Panc1 (cell line): Measurements from ENCODE around the gene PAH. TPM values are rescaled to one million over a fixed set of nuclear protein-coding genes. Genes with fewer than 3 reads are reported as not detected.

Source experiments
- ATAC-seq: fragments of 200-7000 bp; cut with Tn5 transposase; 2 replicates; pipeline ENCODE4 v1.9.1; 2020; ENCODE audit warnings: mild to moderate bottlenecking, moderate library complexity
- BruUV-seq: library from RNA; stranded (reverse); fragments of 400-500 nt; replicated peaks from 2 replicates; lab custom pipeline; 2021; lab: Mats Ljungman, UMichigan
- CTCF ChIA-PET: fragments of 300-600 bp; sonication (Branson Sonifier 250); formaldehyde crosslinking; loops from one replicate; lab custom pipeline; 2022; ENCODE audit warnings: antibody characterized with exemption; lab: Charles Lee
- POLR2A ChIA-PET: fragments of 300-600 bp; sonication (Branson Sonifier 250); formaldehyde crosslinking; loops from one replicate; lab custom pipeline; 2022; ENCODE audit warnings: antibody characterized with exemption; lab: Charles Lee
- DNase-seq: peaks from one replicate; pipeline ENCODE4 v3.0.0-alpha.2; 2010; ENCODE audit warnings: low read depth, low spot score
- H3K27ac ChIP-seq: 2 replicates; pipeline ENCODE4 v1.5.1; 2011; ENCODE audit warnings: mild to moderate bottlenecking, low read length, inconsistent platforms
- H3K27me3 ChIP-seq: fragments of 200-500 bp; sonication (Bioruptor generic); 2 replicates; pipeline ENCODE4 v1.6.0; 2014; ENCODE audit warnings: low read length, inconsistent platforms; ENCODE audit not compliant: control insufficient read depth, insufficient read depth
- H3K36me3 ChIP-seq: fragments of 200-500 bp; sonication (Bioruptor generic); 2 replicates; pipeline ENCODE4 v1.5.1; 2014; ENCODE audit warnings: inconsistent platforms, mild to moderate bottlenecking, low read length, moderate library complexity; ENCODE audit not compliant: control insufficient read depth, insufficient read depth
- H3K4me1 ChIP-seq: 2 replicates; pipeline ENCODE4 v1.5.1; 2011; ENCODE audit warnings: inconsistent platforms, mild to moderate bottlenecking, low read length, moderate library complexity; ENCODE audit not compliant: control insufficient read depth, insufficient read depth
- H3K4me3 ChIP-seq, 2 experiments: 2 replicates each; pipeline ENCODE4 v1.5.1; 2011 to 2012; ENCODE audit warnings: low read depth in 2 of 2, low read length in 2 of 2, mild to moderate bottlenecking in 2 of 2, inconsistent platforms in 1 of 2, moderate library complexity in 1 of 2
- H3K9me3 ChIP-seq: fragments of 200-500 bp; sonication (Bioruptor generic); 2 replicates; pipeline ENCODE4 v1.5.1; 2014; ENCODE audit warnings: low read depth, mild to moderate bottlenecking, inconsistent platforms, low read length, moderate library complexity; ENCODE audit not compliant: control insufficient read depth, insufficient read depth
- CTCF ChIP-seq: fragments of 450-650 bp; IDR thresholded peaks from 2 replicates; pipeline ENCODE4 v1.5.1; 2017; ENCODE audit warnings: mild to moderate bottlenecking
- POLR2AphosphoS5 ChIP-seq: IDR thresholded peaks from 2 replicates; pipeline ENCODE4 v1.6.1; 2012; ENCODE audit warnings: mild to moderate bottlenecking, low read depth, low read length, moderate library complexity
- REST ChIP-seq, 2 experiments: IDR thresholded peaks; 2 replicates each; pipeline ENCODE4 v1.6.1; 2011 to 2012; ENCODE audit warnings: low read depth in 2 of 2, control low read depth in 1 of 2, low read length in 1 of 2, mild to moderate bottlenecking in 1 of 2, moderate library complexity in 1 of 2; ENCODE audit not compliant: insufficient read depth in 1 of 2
- SIN3A ChIP-seq: IDR thresholded peaks from 2 replicates; pipeline ENCODE4 v1.6.1; 2012; ENCODE audit warnings: low read depth, mild to moderate bottlenecking, low read length, moderate library complexity, borderline replicate concordance; ENCODE audit not compliant: insufficient read depth
- TCF7L2 ChIP-seq: IDR thresholded peaks from 2 replicates; pipeline ENCODE4 v1.6.1; 2011; ENCODE audit warnings: mild to moderate bottlenecking, low read depth, low read length, inconsistent platforms
- in situ Hi-C: cut with HindIII; loops from 2 replicates; pipeline ENCODE4 v1.10.0; 2016; ENCODE audit warnings: low sequenced_read_pairs, low pct_unique_long_range_greater_than_20kb
- intact Hi-C: fragments of 100-400 bp; cut with micrococcal nuclease; formaldehyde crosslinking; loops from one replicate; pipeline ENCODE4 v1.10.0; 2022; ENCODE audit not compliant: unreplicated experiment
- total RNA-seq: library from RNA; stranded (reverse); gene quantifications from one replicate; pipeline ENCODE4 v1.2.1, GENCODE V29; 2021; ENCODE audit not compliant: unreplicated experiment

Gene PAH
- total RNA-seq, 1 experiment from 2014 or later, result 0.51 TPM

DNA sequence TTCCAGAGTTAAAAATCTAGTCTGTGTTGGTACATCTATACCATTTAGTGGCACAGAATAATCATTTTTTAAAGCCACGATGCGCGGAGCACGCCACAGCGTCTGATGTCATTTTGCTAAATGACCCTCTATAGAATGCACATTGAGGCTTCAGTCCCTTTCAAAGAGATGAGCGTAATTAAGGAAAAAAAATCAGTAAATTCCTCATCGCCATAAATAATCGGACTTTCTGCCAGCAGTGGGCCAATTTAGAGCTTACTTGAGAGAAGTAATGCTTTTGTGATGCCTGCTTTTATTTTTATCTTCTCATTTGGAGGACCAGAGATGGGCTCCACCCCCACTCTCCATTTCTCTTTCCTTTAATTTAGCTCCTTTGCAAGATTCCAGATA, 44.4 kb upstream of the PAH start:
- H3K4me3 ChIP-seq, result no peak overlapping the region
- TF ChIP-seq CTCF (no peak), REST (IDR thresholded peaks at IDR 0.05; ENCODE audit: insufficient read depth in 1 of 2, low read depth in 2 of 2, low read length in 1 of 2) (no peak), POLR2AphosphoS5 (no peak), SIN3A (no peak)
- H3K27ac ChIP-seq, result no peak overlapping the region
- in situ Hi-C loops, result no loop called here
- CTCF ChIA-PET, result no interaction called here
- H3K36me3 ChIP-seq, result no peaks in the 10 kb centered on the region
- H3K9me3 ChIP-seq, result no peaks in the 10 kb centered on the region
- intact Hi-C loops, result no loop called here
- DNase-seq (no peak), ATAC-seq (no peak)
- no TSS peak for BruUV-seq
- H3K27me3 ChIP-seq, result peaks cover 24% of the 10 kb centered on the region
- POLR2A ChIA-PET, result no interaction called here
- H3K4me1 ChIP-seq, result no peaks in the 10 kb centered on the region

- no peak for TF ChIP-seq CTCF
- TF ChIP-seq TCF7L2, result no peak
- no peak for TF ChIP-seq POLR2AphosphoS5
- TF ChIP-seq SIN3A, result no peak
- H3K27ac ChIP-seq, result no peak overlapping the region
- H3K4me1 ChIP-seq, result no peaks in the 10 kb centered on the region
- BruUV-seq, result no TSS peak
- peaks cover 23% of the 10 kb centered on the region for H3K27me3 ChIP-seq
- ATAC-seq, result no peak
- H3K36me3 ChIP-seq, result no peaks in the 10 kb centered on the region
- no peaks in the 10 kb centered on the region for H3K9me3 ChIP-seq
- CTCF ChIA-PET, result no interaction called here
- intact Hi-C loops (no loop called here), in situ Hi-C loops (no loop called here)
- H3K4me3 ChIP-seq, result no peak overlapping the region
- DNase-seq, result no peak
- POLR2A ChIA-PET, result no interaction called here
Measured at GRCh38 chr12:102960766-102961465, 43.9 kb upstream of the PAH start.
